Naive thymus-derived CD4-positive, alpha-beta T cell (primary cell): ENCODE data around the gene GLG1. TPM values are rescaled to one million over a fixed set of nuclear protein-coding genes. Genes with fewer than 3 reads are reported as not detected.
"Not testable (repeated sequence)": the region's sequence is repeated elsewhere in the genome, so short reads cannot be mapped to it uniquely, and the experiment has no call there.

Source experiments
- ATAC-seq: fragments of 150-1000 bp; cut with Tn5 transposase; 2 replicates; pipeline ENCODE4 v1.10.0; 2021; ENCODE audit warnings: mild to moderate bottlenecking, moderate library complexity
- CTCF ChIA-PET: fragments of 350-600 bp; sonication (Branson Sonifier 250); formaldehyde crosslinking; loops from one replicate; lab custom pipeline; 2021; ENCODE audit warnings: antibody characterized with exemption; lab: Charles Lee
- POLR2A ChIA-PET: fragments of 350-600 bp; sonication (Branson Sonifier 250); formaldehyde crosslinking; loops from one replicate; lab custom pipeline; 2021; ENCODE audit warnings: antibody characterized with exemption, inconsistent platforms; lab: Charles Lee
- DNase-seq, 9 donors: peaks; one replicate each; pipeline versions ENCODE4 v3.0.0 to v3.0.0-alpha.2; 2020 to 2022; ENCODE audit warnings: mixed read lengths in 1 of 9
- H3K27ac ChIP-seq: one replicate; pipeline ENCODE4 v1.7.0; 2013; ENCODE audit warnings: mild to moderate bottlenecking, low read depth, low read length, moderate library complexity
- H3K27me3 ChIP-seq, 2 donors: one replicate each; pipeline ENCODE4 v1.7.0; 2013; ENCODE audit warnings: low read length in 2 of 2, mild to moderate bottlenecking in 2 of 2, moderate library complexity in 2 of 2; ENCODE audit not compliant: control insufficient read depth in 2 of 2, insufficient read depth in 2 of 2
- H3K36me3 ChIP-seq, 3 experiments: 1 replicate in 2 of 3; 2 replicates in 1 of 3; pipeline ENCODE4 v1.7.0; 2013; ENCODE audit warnings: low read length in 3 of 3, mild to moderate bottlenecking in 3 of 3, moderate library complexity in 1 of 3; ENCODE audit not compliant: insufficient read depth in 3 of 3, control insufficient read depth in 2 of 3
- H3K4me1 ChIP-seq, 2 donors: one replicate each; pipeline ENCODE4 v1.7.0; 2013; ENCODE audit warnings: low read length in 2 of 2, mild to moderate bottlenecking in 2 of 2, moderate library complexity in 1 of 2; ENCODE audit not compliant: control insufficient read depth in 2 of 2, insufficient read depth in 2 of 2
- H3K4me3 ChIP-seq: 2 replicates; pipeline ENCODE4 v1.7.0; 2013; ENCODE audit warnings: mild to moderate bottlenecking, low read length
- H3K9me3 ChIP-seq, 3 experiments: 1 replicate in 2 of 3; 2 replicates in 1 of 3; pipeline ENCODE4 v1.7.0; 2013; ENCODE audit warnings: low read length in 3 of 3; ENCODE audit not compliant: control insufficient read depth in 2 of 3
- H3K27ac Mint-ChIP-seq, 9 donors: one replicate each; pipeline ENCODE4 v1.8.0; 2020 to 2022; ENCODE audit warnings: mixed read lengths in 9 of 9, mild to moderate bottlenecking in 8 of 9, moderate library complexity in 5 of 9, inconsistent platforms in 2 of 9
- H3K27me3 Mint-ChIP-seq, 5 donors: one replicate each; pipeline ENCODE4 v1.8.0; 2021 to 2022; ENCODE audit warnings: mixed read lengths in 5 of 5, mild to moderate bottlenecking in 1 of 5
- H3K36me3 Mint-ChIP-seq, 5 donors: one replicate each; pipeline ENCODE4 v1.8.0; 2020 to 2022; ENCODE audit warnings: mixed read lengths in 5 of 5, mild to moderate bottlenecking in 3 of 5, inconsistent platforms in 1 of 5
- H3K4me1 Mint-ChIP-seq, 7 donors: one replicate each; pipeline ENCODE4 v1.8.0; 2020 to 2022; ENCODE audit warnings: mixed read lengths in 7 of 7, mild to moderate bottlenecking in 3 of 7, inconsistent platforms in 1 of 7
- H3K4me3 Mint-ChIP-seq, 10 donors: one replicate each; pipeline ENCODE4 v1.8.0; 2020 to 2022; ENCODE audit warnings: mild to moderate bottlenecking in 10 of 10, mixed read lengths in 10 of 10, moderate library complexity in 6 of 10, inconsistent platforms in 2 of 10
- H3K9me3 Mint-ChIP-seq, 11 donors: one replicate each; pipeline ENCODE4 v1.8.0; 2020 to 2022; ENCODE audit warnings: mixed read lengths in 11 of 11, mild to moderate bottlenecking in 4 of 11, inconsistent platforms in 1 of 11, moderate library complexity in 1 of 11
- intact Hi-C, 2 donors: fragments of 100-400 bp; cut with micrococcal nuclease; formaldehyde crosslinking; loops; one replicate each; pipeline ENCODE4 v1.15.1; 2023
- polyA plus RNA-seq, 2 donors: library from polyadenylated mRNA; unstranded; fragments of 300-500 nt; fragmentation: Illumina TruSeq; gene quantifications; one replicate each; pipeline ENCODE4 v1.2.3, GENCODE V29; 2021
- total RNA-seq, 6 experiments: library from RNA in 5 of 6; stranded (reverse) in 5 of 6; gene quantifications; 1 replicate in 5 of 6; 2 replicates in 1 of 6; pipeline ENCODE4 v1.2.3 and lab custom pipeline; 2021 to 2026

The GLG1 gene
- total and polyA plus RNA-seq, 7 experiments from 2014 or later: 125 to 285 (median 188) TPM

DNA sequence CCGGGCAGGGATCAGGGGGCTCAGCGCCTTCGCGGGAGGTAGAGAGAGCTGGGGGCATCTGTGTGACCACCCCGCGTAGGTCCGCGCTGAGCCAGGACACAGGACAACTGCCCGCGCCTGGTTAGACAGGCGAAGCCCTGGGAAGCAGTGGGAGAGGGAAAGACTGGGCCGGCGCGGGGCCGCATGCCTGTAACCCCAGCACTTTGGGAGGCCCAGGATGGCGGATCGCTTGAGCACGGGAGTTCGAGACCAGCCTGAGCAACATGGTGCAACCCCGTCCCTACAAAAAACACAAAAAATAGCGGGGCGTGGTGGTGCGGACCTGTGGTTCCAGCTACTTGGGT lies 199.6 kb downstream of the GLG1 start:
- CTCF ChIA-PET, H3K4me3 Mint-ChIP-seq, POLR2A ChIA-PET, H3K4me1 Mint-ChIP-seq, H3K27ac ChIP-seq, DNase-seq, H3K27ac Mint-ChIP-seq, H3K4me3 ChIP-seq, H3K4me1 ChIP-seq, H3K9me3 ChIP-seq, H3K27me3 Mint-ChIP-seq, H3K9me3 Mint-ChIP-seq, H3K27me3 ChIP-seq, H3K36me3 ChIP-seq, H3K36me3 Mint-ChIP-seq, intact Hi-C loops: not testable (repeated sequence)
- ATAC-seq: peak; percentile 10

DNA sequence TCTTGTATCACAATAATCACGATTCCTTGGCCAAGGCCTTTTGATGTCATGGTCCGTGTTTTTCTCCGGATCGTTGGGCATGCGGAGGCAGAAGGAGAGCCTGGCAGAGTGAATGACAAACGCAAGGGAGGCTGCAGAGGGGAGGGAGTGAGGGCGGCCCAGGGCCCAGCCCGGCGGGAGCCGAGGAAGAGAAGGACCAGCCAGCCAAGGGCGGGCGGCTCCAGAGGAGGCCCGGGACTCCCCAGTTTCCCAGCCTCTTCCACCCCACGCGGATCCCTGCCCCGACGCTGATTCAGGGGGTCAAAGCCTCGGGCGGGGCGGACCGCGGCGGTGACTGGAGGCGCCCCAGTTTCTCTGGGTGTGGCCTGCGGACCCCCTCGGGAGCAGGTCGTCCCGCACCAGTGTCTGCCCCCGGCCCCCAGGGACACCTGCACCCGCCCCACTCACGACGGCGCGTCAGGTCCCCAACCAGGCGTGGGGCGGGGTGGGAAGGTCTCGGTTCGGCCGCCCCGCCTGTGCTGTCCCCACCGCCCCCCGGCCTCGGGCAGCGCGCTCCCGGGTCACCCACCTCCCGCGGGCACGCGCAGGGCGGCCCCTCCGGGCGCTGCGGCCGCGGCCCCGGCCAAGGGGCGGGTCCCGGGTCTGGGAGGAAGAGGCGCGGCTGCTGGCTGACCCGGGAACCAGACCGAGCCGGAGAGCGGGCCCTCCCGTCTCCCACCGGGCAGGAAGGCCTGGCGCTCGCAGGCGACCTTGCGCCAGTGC lies 200.1 kb downstream of the GLG1 start:
- H3K27me3 ChIP-seq, intact Hi-C loops, H3K27ac Mint-ChIP-seq, H3K4me3 ChIP-seq, CTCF ChIA-PET, DNase-seq, POLR2A ChIA-PET, H3K4me3 Mint-ChIP-seq, H3K27me3 Mint-ChIP-seq, H3K4me1 ChIP-seq, H3K36me3 ChIP-seq, H3K4me1 Mint-ChIP-seq, H3K36me3 Mint-ChIP-seq, H3K27ac ChIP-seq, H3K9me3 Mint-ChIP-seq, H3K9me3 ChIP-seq: not testable (repeated sequence)
- peak; percentile 60 for ATAC-seq

DNA sequence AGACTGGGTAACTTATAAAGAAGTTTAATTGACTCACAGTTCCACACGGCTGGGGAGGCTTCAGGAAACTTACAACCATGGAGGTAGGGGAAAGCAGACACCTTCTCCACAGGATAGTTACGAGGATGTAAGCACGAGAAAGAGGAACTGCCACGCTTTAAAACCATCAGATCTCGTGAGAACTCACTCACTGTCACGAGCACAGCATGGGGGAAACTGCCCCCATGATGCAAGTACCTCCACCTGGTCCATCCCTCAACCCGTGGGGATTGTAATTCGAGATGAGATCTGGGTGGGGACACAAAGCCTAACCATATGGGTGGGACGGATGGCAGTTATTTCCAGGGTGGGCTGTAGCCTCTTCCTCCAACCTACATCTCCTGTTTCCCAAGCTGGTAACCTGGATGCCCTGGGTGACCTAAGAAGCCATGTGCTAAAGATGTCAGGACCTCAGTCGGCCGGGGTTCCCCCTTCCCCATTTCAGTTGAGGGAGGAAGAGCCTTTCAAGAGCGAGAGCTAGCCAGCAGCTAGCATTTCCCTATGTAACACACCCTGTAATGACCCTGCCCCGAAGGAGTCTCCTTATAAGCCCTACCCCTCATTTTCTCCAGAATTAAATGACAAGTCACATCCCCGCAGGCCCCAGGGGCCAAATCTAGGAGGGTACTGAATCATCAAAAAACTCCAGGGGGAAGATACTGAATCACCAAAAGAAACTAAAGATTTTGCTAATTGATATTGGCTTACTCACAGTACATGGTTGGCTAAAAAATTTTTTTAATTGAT lies 202.6 kb downstream of the GLG1 start:
- H3K9me3 Mint-ChIP-seq, H3K36me3 ChIP-seq, H3K4me3 ChIP-seq, H3K9me3 ChIP-seq, H3K27ac Mint-ChIP-seq, H3K4me1 Mint-ChIP-seq, H3K27ac ChIP-seq, H3K27me3 ChIP-seq, intact Hi-C loops, DNase-seq, ATAC-seq, H3K4me1 ChIP-seq, H3K36me3 Mint-ChIP-seq, CTCF ChIA-PET, H3K27me3 Mint-ChIP-seq, H3K4me3 Mint-ChIP-seq, POLR2A ChIA-PET: not testable (repeated sequence)

- H3K36me3 ChIP-seq, intact Hi-C loops, H3K27me3 ChIP-seq, H3K4me3 Mint-ChIP-seq, H3K4me3 ChIP-seq, H3K27ac ChIP-seq, CTCF ChIA-PET, DNase-seq, H3K9me3 Mint-ChIP-seq, H3K4me1 Mint-ChIP-seq, H3K27me3 Mint-ChIP-seq, ATAC-seq, H3K27ac Mint-ChIP-seq, POLR2A ChIA-PET, H3K36me3 Mint-ChIP-seq, H3K4me1 ChIP-seq, H3K9me3 ChIP-seq: not testable (repeated sequence)
These were observed 206.7 kb downstream of the GLG1 start for GRCh38 chr16:74400238-74400637.

DNA sequence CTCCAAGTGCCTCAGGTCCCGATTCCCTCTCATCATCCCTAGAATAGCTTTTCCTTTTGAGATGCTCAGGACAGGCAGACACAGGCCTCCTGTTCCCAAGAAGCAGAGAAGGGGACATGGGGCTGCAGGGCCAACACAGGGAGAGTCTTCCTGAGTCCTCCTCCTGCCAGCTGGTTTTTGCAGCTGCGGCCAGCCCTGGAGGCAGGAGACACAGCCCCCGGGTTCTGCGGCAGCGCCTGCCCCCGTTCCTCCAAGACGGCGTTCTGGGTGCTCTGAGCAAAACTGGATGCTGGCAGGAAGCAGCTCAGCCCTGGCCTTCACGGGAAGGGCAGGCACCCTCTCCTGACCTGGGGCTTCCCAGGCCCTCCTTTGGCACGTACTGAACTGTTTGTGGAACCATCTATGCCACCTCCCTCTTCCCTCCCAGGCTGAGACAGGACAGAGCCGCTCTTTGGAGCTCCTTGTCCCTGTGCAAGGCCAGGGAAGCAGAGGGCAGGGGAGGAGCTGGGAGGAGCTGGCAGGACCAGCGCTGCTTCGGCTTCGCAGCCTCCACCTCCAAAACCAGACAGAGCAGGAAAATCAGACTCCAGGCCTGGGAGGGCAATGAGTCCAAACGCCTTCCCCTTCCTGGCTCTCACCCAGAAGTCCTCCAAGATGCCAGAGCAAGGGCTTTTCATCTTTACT lies 208.6 kb downstream of the GLG1 start:
- H3K4me1 Mint-ChIP-seq, H3K9me3 ChIP-seq, H3K27ac ChIP-seq, H3K27ac Mint-ChIP-seq, H3K4me3 Mint-ChIP-seq, H3K4me1 ChIP-seq, H3K36me3 Mint-ChIP-seq, H3K27me3 Mint-ChIP-seq, H3K4me3 ChIP-seq, H3K36me3 ChIP-seq, CTCF ChIA-PET, POLR2A ChIA-PET, H3K27me3 ChIP-seq, DNase-seq, intact Hi-C loops, H3K9me3 Mint-ChIP-seq: not testable (repeated sequence)
- ATAC-seq: peak; percentile 19
